BJ (cell line): ENCODE measurements around the gene EFCAB8. TPM values are rescaled to one million over a fixed set of nuclear protein-coding genes. Genes with fewer than 3 reads are reported as not detected.

Source experiments
- CTCF ChIA-PET: fragments of 350-600 bp; formaldehyde crosslinking; extraction: SDS; loops from one replicate; lab custom pipeline; 2021; ENCODE audit warnings: antibody characterized with exemption, inconsistent platforms; lab: Yijun Ruan, JAX
- POLR2A ChIA-PET: fragments of 300-600 bp; sonication (Branson Sonifier 250); formaldehyde crosslinking; extraction: SDS; loops from one replicate; lab custom pipeline; 2021; ENCODE audit warnings: antibody characterized with exemption; lab: Charles Lee
- DNase-seq: peaks from one replicate; pipeline ENCODE4 v3.0.0-alpha.2; 2011; ENCODE audit warnings: low read depth
- H3K27me3 ChIP-seq: 2 replicates; pipeline ENCODE4 v1.6.0; 2011; ENCODE audit warnings: low read length; ENCODE audit not compliant: control insufficient read depth, insufficient read depth
- H3K36me3 ChIP-seq: 2 replicates; pipeline ENCODE4 v1.5.1; 2011; ENCODE audit warnings: low read length; ENCODE audit not compliant: control insufficient read depth, insufficient read depth
- H3K4me3 ChIP-seq: 2 replicates; pipeline ENCODE4 v1.5.1; 2011; ENCODE audit warnings: low read depth, mild to moderate bottlenecking, control low read depth, low read length
- CTCF ChIP-seq: IDR thresholded peaks from 2 replicates; pipeline ENCODE4 v1.5.1; 2011; ENCODE audit warnings: low read depth, mild to moderate bottlenecking, control low read depth, inconsistent platforms, low read length, moderate library complexity; ENCODE audit not compliant: insufficient read depth
- polyA plus RNA-seq: library from polyadenylated mRNA; depleted of rRNA; stranded (reverse); fragments of >200 nt; gene quantifications from 2 replicates; pipeline ENCODE4 v1.2.3, GENCODE V29; 2011; rRNA removed

The EFCAB8 gene
- polyA plus RNA-seq, 1 experiment = not detected

- CTCF ChIA-PET = interaction anchor here (1.0 kb wide), 1 partner anchor 285 kb away, joined by 3 read pairs; no protein-coding TSS in a partner anchor
Measured at GRCh38 chr20:33009214-33010132, 150.8 kb downstream of the EFCAB8 start.

GRCh38 chr20:33010133-33010504 lies 151.4 kb downstream of the EFCAB8 start:
- POLR2A ChIA-PET = no interaction called here
- DNase-seq = no peak
- Histone ChIP-seq H3K4me3 (no peak overlapping the region), H3K27me3 (no peaks in the 10 kb centered on the region; the same call in 1 of the 2 replicates), H3K36me3 (no peaks in the 10 kb centered on the region)
- no peak for TF ChIP-seq CTCF
- CTCF ChIA-PET = no interaction called here

More at GRCh38 chr20:33009214-33010132, 150.8 kb downstream of the EFCAB8 start:
- POLR2A ChIA-PET = no interaction called here
- TF ChIP-seq CTCF = no peak
- no peaks in the 10 kb centered on the region for H3K36me3 ChIP-seq
- no peaks in the 10 kb centered on the region; the same call in 1 of the 2 replicates for H3K27me3 ChIP-seq
- DNase-seq = no peak
- H3K4me3 ChIP-seq = no peak overlapping the region

GRCh38 chr20:33010674-33011449 lies 152.1 kb downstream of the EFCAB8 start:
- ChIA-PET CTCF (no interaction called here), POLR2A (no interaction called here)
- no peaks in the 10 kb centered on the region for H3K36me3 ChIP-seq
- no peak for TF ChIP-seq CTCF
- DNase-seq = no peak
- H3K27me3 ChIP-seq = no peaks in the 10 kb centered on the region; the same call in 1 of the 2 replicates
- H3K4me3 ChIP-seq = no peak overlapping the region

Other genes with a start within 250 kb of the EFCAB8 start
- gene C20orf203, start 185.0 kb upstream of the EFCAB8 start, polyA plus RNA-seq = 0.04 and 0.09 TPM in 2 replicates
- gene COMMD7, start 115.5 kb upstream of the EFCAB8 start, polyA plus RNA-seq = 73.6 and 84.3 TPM in 2 replicates
- gene DNMT3B, start 96.5 kb upstream of the EFCAB8 start, polyA plus RNA-seq = 1.1 and 1.3 TPM in 2 replicates
- gene MAPRE1, start 39.0 kb upstream of the EFCAB8 start, polyA plus RNA-seq = 61.5 and 99.2 TPM in 2 replicates
- gene SUN5, start 145.5 kb downstream of the EFCAB8 start, polyA plus RNA-seq = not detected in 2 replicates
- gene BPIFB2, start 148.8 kb downstream of the EFCAB8 start, polyA plus RNA-seq = not detected in 2 replicates
- gene BPIFB6, start 172.7 kb downstream of the EFCAB8 start, polyA plus RNA-seq = not detected in 2 replicates
- gene BPIFB3, start 195.0 kb downstream of the EFCAB8 start, polyA plus RNA-seq = not detected in 2 replicates
- gene BPIFB4, start 220.7 kb downstream of the EFCAB8 start, polyA plus RNA-seq = not detected in 2 replicates